Stimulated activated naive CD8-positive, alpha-beta T cell treated with anti-CD3 and anti-CD28 coated beads, Interleukin-15, Interleukin-2, amounts not matched to agents 100 ng/mL and 50 ng/mL, for 24 hours (primary cell): ENCODE measurements around the gene PCP2.

ENCODE experiments used
- H3K27ac Mint-ChIP-seq: one replicate; pipeline ENCODE4 v1.8.0; 2021; ENCODE audit warnings: mild to moderate bottlenecking, mixed read lengths
- H3K27me3 Mint-ChIP-seq: one replicate; pipeline ENCODE4 v1.8.0; 2021; ENCODE audit warnings: mixed read lengths
- H3K36me3 Mint-ChIP-seq: one replicate; pipeline ENCODE4 v1.8.0; 2021; ENCODE audit warnings: low read depth, mixed read lengths
- H3K4me1 Mint-ChIP-seq: one replicate; pipeline ENCODE4 v1.8.0; 2021; ENCODE audit warnings: low read depth, mixed read lengths
- H3K4me3 Mint-ChIP-seq: one replicate; pipeline ENCODE4 v1.8.0; 2021; ENCODE audit warnings: mild to moderate bottlenecking, mixed read lengths
- H3K9me3 Mint-ChIP-seq: one replicate; pipeline ENCODE4 v1.8.0; 2021; ENCODE audit warnings: mixed read lengths

The PCP2 gene

GRCh38 chr19:7633698-7634097 is at the start of gene PCP2:
Gene PCP2 (minus strand): TSS chr19:7633719. CDS start chr19:7633457, 262 bp downstream.
- Mint-ChIP-seq H3K4me1 (peaks cover 45% of the 10 kb centered on the region), H3K9me3 (no peaks in the 10 kb centered on the region), H3K4me3 (no peak within 1 kb of the TSS), H3K27ac (no peak within 1 kb of the TSS), H3K36me3 (peaks cover 9% of the 10 kb centered on the region), H3K27me3 (no peaks in the 10 kb centered on the region)

DNA sequence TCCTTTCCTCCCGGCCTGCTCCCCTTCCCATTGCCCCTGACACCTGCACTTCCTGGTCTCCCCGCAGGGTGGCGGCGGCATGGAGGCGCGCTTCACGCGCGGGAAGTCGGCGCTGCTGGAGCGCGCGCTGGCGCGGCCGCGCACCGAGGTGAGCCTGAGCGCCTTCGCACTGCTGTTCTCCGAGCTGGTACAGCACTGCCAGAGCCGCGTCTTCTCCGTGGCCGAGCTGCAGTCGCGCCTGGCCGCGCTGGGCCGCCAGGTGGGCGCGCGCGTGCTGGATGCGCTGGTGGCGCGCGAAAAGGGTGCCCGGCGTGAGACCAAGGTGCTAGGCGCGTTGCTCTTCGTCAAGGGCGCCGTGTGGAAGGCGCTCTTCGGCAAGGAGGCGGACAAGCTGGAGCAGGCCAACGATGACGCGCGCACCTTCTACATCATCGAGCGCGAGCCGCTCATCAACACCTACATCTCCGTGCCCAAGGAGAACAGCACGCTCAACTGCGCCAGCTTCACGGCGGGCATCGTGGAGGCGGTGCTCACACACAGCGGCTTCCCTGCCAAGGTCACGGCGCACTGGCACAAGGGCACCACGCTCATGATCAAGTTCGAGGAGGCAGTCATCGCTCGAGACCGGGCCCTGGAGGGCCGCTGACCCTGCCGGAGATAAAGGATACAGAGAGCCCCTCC is 48.8 kb upstream of the PCP2 start:
- peak overlapping the region; percentile 90 for H3K27ac Mint-ChIP-seq
- peaks cover 9% of the 10 kb centered on the region for H3K27me3 Mint-ChIP-seq
- peaks cover 50% of the 10 kb centered on the region for H3K4me1 Mint-ChIP-seq
- peak overlapping the region; percentile 87 for H3K4me3 Mint-ChIP-seq
- no peaks in the 10 kb centered on the region for H3K9me3 Mint-ChIP-seq
- H3K36me3 Mint-ChIP-seq: peaks cover 12% of the 10 kb centered on the region

GRCh38 chr19:7681340-7682174 is 48.0 kb upstream of the PCP2 start:
- peak overlapping the region; percentile 87 for H3K4me3 Mint-ChIP-seq
- H3K36me3 Mint-ChIP-seq: peaks cover 12% of the 10 kb centered on the region
- H3K4me1 Mint-ChIP-seq: peaks cover 58% of the 10 kb centered on the region
- peak overlapping the region; percentile 90 for H3K27ac Mint-ChIP-seq
- peaks cover 15% of the 10 kb centered on the region for H3K27me3 Mint-ChIP-seq
- H3K9me3 Mint-ChIP-seq: no peaks in the 10 kb centered on the region

GRCh38 chr19:7680606-7681339 is 47.3 kb upstream of the PCP2 start, which contains the start of gene TRAPPC5:
Gene TRAPPC5 (plus strand): TSS chr19:7680833. CDS start chr19:7682254, 1,421 bp downstream.
- Mint-ChIP-seq H3K9me3 (no peaks in the 10 kb centered on the region), H3K4me3 (peak within 1 kb of the TSS; percentile 87), H3K27me3 (peaks cover 22% of the 10 kb centered on the region), H3K4me1 (peaks cover 66% of the 10 kb centered on the region), H3K27ac (peak within 1 kb of the TSS; percentile 90), H3K36me3 (peaks cover 12% of the 10 kb centered on the region)

DNA sequence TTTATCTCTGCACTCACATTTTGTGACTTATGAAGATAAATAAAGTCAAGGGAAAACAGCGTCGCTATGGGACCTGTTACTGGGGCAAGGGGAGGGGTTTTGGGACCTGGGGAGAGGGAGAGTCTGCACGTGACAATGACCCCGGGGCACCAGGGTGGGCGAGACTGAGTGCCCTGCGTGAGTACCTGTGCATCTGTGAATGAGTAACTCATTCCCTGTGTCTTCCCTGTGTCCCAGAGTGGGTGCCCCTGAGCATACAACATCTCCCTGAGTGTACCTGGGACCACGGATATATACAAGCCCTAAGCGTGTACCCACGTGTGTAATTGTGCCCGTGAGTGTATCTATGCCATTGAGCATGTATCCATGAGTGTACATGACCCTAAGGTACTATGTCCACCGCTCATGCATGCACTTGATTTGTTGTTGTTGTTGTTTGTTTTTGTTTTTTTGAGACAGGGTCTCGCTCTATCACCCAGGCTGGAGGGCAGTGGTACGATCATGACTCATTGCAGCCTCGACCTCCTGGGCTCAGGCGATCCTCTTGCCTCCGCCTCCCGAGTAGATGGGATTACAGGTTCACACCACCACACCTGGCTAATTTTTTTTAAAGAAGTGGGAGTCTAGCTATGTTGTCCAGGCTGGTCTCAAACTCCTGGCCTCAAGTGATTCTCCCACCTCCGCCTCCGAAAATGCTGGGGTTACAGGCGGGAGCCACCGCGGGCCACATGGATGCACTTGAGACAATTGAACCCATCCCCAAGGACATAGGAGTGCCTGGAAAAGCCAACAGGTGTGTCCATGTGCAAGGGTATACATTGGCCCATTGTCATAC is 46.5 kb upstream of the PCP2 start:
- Mint-ChIP-seq H3K4me3 (peak overlapping the region; percentile 55), H3K27me3 (peaks cover 24% of the 10 kb centered on the region), H3K4me1 (peaks cover 60% of the 10 kb centered on the region), H3K36me3 (peaks cover 7% of the 10 kb centered on the region), H3K9me3 (no peaks in the 10 kb centered on the region), H3K27ac (peak overlapping the region; percentile 74)

- Mint-ChIP-seq H3K36me3 (peaks cover 7% of the 10 kb centered on the region), H3K9me3 (no peaks in the 10 kb centered on the region), H3K27ac (peak overlapping the region; percentile 74), H3K4me3 (peak overlapping the region; percentile 55), H3K4me1 (peaks cover 66% of the 10 kb centered on the region), H3K27me3 (peaks cover 30% of the 10 kb centered on the region)
Observed at GRCh38 chr19:7678971-7679751, 45.6 kb upstream of the PCP2 start.

DNA sequence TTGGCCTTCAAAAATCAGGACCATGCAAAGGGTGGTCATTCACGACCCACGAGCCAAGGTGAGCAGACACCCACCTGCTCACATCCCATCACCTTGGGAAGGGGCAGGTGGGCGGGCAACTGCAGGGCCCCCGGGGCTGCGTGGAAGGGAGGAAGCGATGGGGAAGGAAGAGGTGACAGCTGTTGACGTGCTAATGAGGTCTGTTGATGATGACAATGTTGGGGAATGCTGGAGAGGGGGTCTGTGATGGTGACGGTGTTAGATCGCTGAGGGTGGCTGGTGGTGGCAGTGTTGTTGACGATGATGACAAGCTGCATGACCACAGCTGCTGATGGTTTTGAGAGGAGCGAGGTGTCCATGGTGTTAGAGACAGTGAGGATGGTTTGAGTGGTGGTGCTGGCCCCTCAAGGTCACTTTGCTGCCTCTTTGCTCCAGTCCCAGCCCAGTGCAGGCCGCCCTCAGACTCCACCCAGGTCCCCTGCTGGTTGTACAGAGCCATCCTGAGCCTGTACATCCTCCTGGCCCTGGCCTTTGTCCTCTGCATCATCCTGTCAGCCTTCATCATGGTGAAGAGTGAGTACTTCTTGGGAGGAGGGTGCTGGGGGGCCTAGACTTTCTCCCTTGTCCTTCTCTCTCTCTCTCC is 44.3 kb upstream of the PCP2 start:
- peaks cover 62% of the 10 kb centered on the region for H3K4me1 Mint-ChIP-seq
- no peak overlapping the region for H3K4me3 Mint-ChIP-seq
- peak overlapping the region; percentile 61 for H3K27ac Mint-ChIP-seq
- peaks cover 5% of the 10 kb centered on the region for H3K36me3 Mint-ChIP-seq
- H3K27me3 Mint-ChIP-seq: peaks cover 33% of the 10 kb centered on the region
- H3K9me3 Mint-ChIP-seq: no peaks in the 10 kb centered on the region

DNA sequence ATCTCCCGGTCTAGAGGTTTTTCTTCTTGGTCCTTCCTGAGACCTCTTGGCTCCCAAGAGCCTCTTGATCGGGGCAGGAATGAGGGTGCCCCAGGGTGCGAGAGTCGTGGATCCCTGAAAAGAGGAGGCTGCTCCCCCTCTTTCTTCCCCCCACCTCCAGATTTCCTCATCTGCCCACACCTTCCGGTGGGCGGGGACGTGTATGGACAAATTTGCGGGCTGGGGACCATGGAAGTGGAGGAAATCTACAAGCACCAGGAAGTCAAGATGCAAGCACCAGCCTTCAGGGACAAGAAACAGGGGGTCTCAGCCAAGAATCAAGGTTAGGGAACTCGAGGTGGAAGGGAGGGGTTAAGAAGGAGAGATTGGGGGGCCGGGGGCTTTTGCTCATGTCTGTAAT is 43.3 kb upstream of the PCP2 start, which contains the start of gene MCEMP1:
Gene MCEMP1, plus strand, starts transcription at position 237 of the 400 bp plus-strand sequence. Its CDS starts 31 bp downstream, at position 268.
- Mint-ChIP-seq H3K36me3 (no peaks in the 10 kb centered on the region), H3K27me3 (peaks cover 35% of the 10 kb centered on the region), H3K4me3 (no peak within 1 kb of the TSS), H3K9me3 (no peaks in the 10 kb centered on the region), H3K27ac (no peak within 1 kb of the TSS), H3K4me1 (peaks cover 55% of the 10 kb centered on the region)

- Mint-ChIP-seq H3K36me3 (no peaks in the 10 kb centered on the region), H3K4me1 (peaks cover 52% of the 10 kb centered on the region), H3K9me3 (no peaks in the 10 kb centered on the region), H3K27me3 (peaks cover 37% of the 10 kb centered on the region), H3K4me3 (no peak overlapping the region), H3K27ac (no peak overlapping the region)
Observed at GRCh38 chr19:7676376-7676775, 42.9 kb upstream of the PCP2 start.

DNA sequence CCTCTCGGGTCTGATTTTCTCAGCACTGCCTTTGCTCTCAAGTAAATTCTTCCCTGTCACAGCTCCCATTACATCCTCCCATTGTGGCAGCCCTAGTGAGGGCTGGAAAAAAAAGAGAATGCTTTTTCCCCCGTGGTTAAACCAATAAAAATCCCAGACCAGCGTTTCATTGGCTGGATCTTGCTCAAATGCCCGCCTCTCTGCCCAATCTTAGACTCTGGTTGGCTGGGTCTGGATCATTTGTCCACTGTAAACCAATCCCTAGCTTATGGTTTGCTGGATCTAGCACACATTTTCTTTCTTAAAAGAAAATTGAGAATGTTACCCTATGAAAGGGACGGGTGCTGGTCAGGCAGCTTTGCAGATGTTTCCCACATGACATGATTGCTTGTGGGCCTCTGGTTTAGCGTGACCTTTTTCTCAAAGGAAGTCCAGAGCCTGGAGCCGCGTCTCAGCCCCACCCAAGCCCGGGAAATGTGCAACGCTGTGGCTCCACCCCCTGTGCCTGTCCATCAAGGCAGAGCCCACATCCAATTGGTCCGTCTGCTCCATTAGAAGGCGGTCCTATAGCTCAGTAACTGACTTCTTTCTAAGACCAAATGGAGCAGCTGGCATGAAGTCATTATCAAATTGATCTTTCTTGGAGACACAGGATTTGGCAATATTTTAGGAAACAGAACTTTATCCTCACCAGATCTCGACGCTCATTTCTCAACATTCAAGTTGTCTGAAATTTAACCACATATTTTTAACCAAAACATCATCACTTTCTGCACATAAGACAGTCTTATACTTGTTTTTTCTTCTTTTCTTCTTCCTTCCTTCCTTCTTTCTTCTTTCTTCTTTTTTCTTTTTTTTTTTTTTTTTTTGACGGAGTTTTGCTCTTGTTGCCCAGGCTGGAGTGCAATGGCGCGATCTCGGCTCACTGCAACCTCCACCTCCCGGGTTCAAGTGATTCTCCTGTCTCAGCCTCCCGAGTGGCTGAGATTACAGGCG is 40.8 kb upstream of the PCP2 start:
- Mint-ChIP-seq H3K4me1 (peaks cover 51% of the 10 kb centered on the region), H3K9me3 (no peaks in the 10 kb centered on the region), H3K36me3 (no peaks in the 10 kb centered on the region), H3K27ac (no peak overlapping the region), H3K27me3 (peaks cover 49% of the 10 kb centered on the region), H3K4me3 (no peak overlapping the region)

DNA sequence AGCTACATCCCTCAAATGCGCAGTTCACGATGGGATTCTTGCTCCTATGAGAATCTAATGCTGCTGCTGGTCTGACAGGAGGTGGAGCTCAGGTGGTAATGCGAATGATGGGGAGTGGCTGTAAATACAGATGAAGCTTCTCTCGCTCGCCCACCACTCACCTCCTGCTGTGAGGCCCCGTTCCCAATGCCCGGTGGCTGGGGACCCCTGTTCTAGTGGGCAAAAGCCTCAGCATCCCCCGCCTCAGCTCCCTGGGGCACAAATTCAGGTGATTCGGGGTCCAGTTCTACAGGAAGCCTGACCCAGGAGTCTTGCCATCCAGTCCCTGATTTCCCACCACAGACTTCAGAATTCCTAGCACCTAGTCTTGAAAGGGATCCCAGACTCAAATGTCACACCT is 39.0 kb upstream of the PCP2 start:
- H3K27ac Mint-ChIP-seq: no peak overlapping the region
- no peak overlapping the region for H3K4me3 Mint-ChIP-seq
- H3K36me3 Mint-ChIP-seq: no peaks in the 10 kb centered on the region
- peaks cover 37% of the 10 kb centered on the region for H3K4me1 Mint-ChIP-seq
- peaks cover 44% of the 10 kb centered on the region for H3K27me3 Mint-ChIP-seq
- no peaks in the 10 kb centered on the region for H3K9me3 Mint-ChIP-seq

DNA sequence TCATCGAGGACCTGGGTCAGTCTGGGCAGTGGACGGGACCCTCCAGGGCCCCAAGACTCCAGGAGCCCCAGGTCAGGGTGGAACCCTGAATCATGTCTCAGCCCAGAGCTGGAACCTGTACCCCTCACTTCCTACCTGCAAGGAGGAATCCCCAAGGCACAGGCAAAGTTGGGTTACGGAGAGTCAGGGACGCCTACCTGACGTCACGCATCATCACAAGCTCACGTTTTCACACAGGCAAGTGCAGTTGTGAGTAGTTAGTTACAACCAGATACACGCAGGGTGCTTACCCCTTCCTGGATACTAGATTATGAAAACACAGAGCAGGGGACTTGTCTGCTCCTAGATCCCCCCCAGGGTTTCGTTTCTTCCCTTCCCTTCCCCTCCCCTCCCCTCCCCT is 37.3 kb upstream of the PCP2 start:
- Mint-ChIP-seq H3K27me3 (peaks cover 37% of the 10 kb centered on the region), H3K4me3 (no peak overlapping the region), H3K36me3 (no peaks in the 10 kb centered on the region), H3K9me3 (no peaks in the 10 kb centered on the region), H3K27ac (no peak overlapping the region), H3K4me1 (peaks cover 19% of the 10 kb centered on the region)
